OCI-M1 (cell line): Measurements from ENCODE around the gene EZH1.

ENCODE experiments used
- DNase-seq: peaks from one replicate; lab custom pipeline; 2025; lab: John Stamatoyannopoulos, UW

Gene EZH1

DNA sequence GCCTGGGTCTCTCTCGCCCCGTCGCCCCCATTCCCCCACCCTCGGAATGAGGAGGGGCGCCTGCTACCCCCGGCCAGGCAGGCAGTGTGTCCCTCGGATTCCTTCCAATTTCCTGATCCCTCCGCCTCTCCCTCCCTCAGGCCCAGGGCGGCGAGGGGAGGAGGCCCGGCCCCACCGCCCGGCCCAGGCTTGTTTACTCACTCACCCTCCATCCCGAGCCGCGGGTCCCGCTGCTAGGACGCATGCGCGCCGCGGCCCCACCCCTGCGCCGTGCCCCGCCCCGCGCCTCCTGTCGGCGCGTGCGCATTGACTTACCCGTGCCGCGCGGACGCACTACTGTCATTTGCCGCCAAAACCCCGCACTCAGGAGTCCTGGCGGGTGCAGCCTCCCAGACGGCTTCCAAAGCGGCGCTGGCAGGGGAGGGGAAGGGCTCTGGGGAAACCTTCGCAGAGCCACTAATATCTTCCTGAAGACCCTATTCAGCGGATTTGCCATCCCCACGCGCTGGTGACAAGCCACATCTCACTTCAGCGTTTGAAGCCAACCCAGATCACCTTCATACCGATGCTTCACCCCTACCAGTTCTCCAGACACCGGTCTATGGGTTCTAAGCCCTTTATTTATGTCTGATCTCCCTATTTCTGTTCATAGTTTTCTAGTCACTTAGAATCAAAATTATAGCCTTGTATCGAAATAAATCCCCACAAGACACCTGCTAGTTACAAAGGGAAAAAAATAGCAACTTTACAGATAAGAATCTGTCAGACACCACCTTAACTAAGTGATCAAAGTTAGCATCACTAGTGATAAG is at the start of gene EZH1:
TSS of gene EZH1 (minus strand) at position 235 of the 812 bp plus-strand sequence. CDS start 16,099 bp downstream, outside the sequence.
- peak; percentile 95 for DNase-seq

DNA sequence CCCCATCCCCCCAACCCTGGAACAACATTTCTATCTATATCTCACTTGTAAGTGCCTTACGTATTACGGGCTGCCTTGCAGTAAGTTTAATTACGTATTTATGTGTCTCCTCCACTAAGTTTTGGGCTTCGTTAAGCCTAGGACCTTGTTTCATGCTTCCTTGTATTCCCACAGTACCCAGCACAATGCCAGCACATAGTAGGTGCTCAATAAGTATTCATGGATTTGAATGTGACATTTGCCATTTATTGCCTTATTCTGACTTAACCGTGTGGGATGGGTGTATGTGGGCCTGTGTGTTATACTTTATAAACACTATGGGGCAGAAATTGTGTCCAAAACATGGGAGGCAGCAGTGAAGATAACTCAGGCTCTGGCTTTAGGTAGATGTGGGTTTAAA is 47.7 kb upstream of the EZH1 start:
- no peak for DNase-seq

DNA sequence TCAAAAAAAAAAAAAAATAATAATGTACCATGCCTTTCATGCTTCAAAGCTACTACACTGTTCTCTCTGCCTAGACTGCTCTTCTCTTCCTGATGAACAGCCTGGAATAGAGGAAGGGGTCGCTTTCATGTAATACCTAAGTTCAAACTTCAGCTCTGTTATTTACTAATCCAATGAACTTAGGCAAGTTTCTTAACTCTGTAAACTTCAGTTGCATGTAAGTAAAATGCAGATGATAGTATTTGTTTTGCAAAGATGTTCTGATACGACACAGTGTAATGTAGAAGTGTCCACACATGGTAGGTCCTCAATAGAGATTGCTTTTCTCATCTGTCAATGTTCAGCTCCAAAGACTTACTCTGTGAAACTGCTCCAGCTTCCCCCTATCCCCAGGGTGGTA is 47.1 kb upstream of the EZH1 start:
- DNase-seq: no peak

DNA sequence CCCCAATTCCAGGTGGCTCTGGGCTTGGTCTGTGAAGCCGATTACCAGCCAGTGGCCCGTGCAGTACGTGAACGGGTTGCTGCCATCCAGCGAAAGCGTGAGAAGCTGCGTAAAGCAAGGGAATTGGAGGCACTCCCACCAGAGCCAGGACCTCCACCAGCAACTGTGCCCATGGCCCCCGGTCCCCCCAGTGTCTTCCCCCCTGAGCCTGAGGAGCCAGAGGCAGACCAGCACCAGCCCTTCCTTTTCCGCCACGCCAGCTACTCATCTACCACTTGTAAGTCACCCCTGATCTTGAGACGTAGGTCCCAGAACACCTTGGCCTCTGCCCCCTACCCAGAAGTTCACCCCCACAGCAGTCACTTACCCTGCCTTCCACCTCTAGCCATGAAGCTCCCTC is 42.4 kb upstream of the EZH1 start:
- DNase-seq: no peak

DNA sequence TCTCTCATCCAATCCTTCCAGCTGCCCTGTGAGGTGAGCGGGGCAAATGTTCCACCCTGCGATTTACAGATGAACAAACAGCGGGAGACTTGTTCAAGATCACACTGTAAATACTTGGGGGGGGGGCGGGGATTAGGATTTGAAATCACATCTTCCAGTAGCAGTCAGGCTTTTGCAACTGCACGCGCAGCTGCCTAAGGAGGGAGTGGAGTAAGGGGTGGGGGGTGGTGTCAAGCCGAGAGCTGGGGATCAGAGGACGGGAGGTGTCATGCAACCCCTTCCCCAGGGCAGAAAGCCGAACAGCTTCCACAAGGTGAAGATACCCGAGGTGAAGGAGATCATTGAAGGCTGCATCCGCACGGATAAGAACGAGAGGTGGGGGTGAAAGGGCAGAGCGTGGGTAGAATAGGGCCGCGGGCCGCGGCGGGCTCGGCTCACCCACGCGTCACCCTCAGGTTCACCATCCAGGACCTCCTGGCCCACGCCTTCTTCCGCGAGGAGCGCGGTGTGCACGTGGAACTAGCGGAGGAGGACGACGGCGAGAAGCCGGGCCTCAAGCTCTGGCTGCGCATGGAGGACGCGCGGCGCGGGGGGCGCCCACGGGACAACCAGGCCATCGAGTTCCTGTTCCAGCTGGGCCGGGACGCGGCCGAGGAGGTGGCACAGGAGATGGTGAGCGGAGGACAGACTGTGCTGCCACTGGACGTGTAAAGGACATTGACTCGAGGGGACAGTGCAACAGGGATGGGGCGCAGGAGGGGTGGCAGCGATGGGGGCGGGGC is 40.2 kb upstream of the EZH1 start:
- no peak for DNase-seq

DNA sequence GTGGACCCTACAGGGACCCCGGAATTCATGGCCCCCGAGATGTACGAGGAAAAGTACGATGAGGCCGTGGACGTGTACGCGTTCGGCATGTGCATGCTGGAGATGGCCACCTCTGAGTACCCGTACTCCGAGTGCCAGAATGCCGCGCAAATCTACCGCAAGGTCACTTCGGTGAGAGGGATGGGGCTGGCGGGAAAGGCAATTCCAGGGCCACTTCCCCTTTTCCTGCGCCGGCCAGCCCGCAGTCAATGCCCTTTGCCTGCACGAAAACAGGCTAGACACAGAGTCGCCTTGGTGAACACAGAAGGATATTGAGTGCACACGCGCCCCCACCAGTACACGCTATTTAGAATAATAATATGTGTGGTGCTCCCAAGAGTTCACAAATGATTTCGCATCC is 39.6 kb upstream of the EZH1 start:
- no peak for DNase-seq

DNA sequence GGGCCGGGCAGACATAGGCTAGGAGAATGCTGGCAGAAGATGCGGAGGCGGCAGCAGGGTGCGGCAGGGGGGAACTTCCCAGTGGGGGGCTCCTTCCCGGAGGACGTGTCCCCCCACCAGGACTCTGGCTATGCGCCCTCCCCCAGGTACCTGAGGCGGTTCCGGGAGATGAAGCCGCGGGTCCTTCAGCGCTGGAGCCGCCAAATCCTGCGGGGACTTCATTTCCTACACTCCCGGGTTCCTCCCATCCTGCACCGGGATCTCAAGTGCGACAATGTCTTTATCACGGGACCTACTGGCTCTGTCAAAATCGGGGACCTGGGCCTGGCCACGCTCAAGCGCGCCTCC is 38.9 kb upstream of the EZH1 start:
- DNase-seq: no peak

DNA sequence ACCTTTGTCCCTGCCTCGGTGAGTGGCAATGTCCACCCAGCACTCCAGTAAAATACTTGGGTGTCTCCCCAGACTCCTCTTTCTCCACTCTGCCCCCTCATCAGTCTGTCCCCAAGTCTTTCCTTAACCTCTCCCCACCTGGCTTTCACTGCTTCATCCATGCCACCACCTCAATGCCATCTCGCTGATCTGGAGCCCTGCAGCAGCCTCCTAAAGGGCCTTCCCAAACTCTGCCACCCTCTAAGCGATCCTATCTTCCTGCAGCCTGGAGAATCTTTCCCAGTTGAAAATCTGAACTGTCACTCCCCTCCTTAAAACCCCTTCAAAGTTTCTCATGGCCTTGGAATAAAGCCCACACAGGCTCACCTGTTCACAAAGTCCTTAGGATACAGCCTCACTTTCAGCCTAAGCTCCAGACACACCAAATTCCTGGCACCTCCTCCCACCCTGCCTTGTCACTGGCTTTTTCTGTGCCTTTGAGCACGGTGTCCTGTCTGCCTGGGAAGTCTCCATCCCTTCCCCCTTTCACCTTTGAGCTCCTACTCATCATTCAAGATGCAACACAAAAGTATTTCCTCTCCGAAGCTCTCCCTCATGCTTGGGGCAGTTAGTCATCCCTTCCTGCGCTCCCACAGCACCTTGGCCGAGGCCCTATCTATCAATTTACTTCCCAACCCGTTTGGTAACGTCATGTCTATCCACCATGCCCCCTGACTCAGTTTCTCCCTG is 38.4 kb upstream of the EZH1 start:
- DNase-seq: no peak

DNA sequence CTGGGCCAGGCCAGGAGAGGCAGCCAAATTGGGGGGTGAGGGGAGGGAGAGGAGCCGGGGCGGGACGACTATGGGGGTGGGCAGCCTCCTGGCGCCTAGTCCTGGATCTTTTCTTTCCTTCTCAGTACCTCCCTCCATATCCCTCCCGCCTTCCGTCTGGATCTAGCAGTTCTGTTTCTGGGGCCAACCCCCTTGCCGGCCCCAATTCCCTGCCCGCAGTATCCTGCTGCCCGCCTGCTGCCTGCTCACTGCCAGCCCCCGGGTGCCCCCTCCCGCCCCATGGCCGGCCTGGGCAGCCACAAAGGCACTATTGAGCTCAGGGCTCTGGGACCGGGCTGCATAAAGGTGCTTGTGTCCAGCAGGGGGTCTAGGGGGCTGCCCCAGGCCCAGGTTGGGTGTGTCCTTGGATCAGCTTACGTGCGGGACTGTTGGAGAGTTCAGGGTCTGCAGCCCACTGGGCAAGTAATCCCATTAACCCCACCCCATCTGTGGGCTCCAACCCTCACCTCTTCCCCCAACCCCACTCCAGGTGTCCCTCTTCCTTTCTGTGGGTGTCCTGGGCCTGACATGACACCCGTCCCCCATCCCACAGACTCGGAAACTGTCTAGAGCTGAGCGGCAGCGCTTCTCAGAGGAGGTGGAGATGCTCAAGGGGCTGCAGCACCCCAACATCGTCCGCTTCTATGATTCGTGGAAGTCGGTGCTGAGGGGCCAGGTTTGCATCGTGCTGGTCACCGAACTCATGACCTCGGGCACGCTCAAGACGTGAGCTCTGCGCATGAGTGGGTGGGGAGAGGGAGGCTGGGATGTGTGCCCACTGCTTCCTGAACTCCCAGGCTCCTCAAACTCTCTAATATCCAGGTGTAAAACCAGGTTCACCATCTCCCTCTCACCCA is 37.6 kb upstream of the EZH1 start:
- DNase-seq: no peak

DNA sequence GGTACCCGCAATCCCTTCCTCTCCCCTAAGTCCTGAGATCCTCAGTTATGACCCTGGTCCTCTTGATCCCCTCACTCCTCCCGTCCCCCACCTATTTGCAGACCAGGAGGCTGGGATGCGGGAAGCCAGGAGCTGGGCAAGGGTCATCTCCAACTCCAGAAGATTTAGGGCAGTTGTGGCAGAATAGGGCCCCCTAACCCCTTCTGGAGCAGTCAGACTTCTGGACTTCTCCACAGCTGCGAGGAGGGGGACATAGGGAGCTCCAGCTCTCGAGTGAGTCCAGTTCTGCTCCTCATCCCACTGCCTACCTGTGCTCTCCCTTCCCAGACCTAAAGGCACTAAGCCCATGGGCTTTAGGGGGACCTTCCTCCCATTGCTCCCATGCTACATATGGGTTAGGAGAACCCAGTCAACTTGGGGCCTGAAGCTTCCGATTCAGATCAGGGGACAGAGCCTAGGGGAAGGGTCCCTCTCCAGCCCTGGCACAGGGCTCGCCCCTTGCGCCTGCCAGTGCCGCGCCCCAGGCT is 36.9 kb upstream of the EZH1 start:
- no peak for DNase-seq

DNA sequence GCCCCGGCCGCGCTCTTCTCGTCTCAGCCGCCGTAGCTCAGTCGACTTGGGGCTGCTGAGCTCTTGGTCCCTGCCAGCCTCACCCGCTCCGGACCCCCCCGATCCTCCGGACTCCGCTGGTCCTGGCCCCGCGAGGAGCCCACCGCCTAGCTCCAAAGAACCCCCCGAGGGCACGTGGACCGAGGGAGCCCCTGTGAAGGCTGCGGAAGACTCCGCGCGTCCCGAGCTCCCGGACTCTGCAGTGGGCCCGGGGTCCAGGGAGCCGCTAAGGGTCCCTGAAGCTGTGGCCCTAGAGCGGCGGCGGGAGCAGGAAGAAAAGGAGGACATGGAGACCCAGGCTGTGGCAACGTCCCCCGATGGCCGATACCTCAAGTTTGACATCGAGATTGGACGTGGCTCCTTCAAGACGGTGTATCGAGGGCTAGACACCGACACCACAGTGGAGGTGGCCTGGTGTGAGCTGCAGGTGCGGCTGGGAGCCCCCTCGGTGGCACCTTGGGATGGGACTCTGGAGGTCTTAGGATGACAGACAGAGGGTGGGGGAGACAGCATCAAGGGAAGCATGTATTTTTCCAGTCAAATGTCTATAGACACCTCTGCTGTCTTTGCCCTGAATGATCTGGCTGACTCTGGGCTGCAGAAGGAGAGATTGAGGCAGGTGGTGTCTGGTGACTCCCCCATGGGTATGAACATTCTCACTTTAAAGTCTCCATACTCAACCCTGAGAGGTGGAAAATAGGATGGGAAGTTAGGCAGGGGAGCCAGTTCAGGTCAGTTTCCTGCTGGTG is 36.2 kb upstream of the EZH1 start:
- DNase-seq: no peak

DNA sequence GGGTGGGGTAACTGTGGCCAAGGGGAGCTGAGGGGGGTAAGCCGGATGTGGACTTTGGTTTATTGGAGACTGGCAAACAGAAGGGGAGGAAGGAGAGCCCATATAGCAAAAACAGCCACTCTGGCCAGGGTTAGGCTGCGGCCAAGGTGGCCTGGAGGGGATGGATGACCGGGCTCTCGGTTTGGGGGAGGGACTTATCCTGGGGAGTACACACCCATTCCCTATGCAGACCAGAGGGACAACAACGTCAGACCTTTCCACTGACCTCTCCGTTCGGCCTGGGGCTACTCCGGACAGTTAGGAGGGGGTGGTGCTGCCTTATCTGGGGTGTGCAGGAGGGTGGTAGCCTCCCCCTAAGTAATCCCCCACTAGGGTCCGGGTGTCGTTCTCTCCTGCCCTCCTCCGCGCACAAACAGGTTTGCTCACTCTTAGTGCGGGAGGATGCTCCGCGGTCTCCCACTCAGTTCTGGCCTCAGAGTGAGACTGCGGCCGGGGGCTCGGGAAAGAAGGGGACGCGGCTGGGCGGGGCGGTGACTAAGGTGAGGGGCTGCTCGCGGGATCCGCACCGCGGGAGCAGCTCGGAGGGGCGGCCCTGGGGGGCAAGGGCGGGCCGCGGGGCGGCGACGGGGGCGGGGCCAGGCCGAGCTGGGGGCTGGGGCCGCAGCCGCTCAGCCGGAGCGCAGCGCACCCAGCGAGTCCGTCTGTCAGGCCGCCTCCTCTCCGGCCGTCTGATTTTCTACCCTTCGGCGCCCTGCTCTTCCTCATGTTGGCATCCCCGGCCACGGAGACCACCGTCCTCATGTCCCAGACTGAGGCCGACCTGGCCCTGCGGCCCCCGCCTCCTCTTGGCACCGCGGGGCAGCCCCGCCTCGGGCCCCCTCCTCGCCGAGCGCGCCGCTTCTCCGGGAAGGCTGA is 35.4 kb upstream of the EZH1 start, which contains the start of gene WNK4:
TSS of gene WNK4 (plus strand) at position 675 of the 915 bp plus-strand sequence. CDS start at position 764, 89 bp downstream.
- no peak for DNase-seq

DNA sequence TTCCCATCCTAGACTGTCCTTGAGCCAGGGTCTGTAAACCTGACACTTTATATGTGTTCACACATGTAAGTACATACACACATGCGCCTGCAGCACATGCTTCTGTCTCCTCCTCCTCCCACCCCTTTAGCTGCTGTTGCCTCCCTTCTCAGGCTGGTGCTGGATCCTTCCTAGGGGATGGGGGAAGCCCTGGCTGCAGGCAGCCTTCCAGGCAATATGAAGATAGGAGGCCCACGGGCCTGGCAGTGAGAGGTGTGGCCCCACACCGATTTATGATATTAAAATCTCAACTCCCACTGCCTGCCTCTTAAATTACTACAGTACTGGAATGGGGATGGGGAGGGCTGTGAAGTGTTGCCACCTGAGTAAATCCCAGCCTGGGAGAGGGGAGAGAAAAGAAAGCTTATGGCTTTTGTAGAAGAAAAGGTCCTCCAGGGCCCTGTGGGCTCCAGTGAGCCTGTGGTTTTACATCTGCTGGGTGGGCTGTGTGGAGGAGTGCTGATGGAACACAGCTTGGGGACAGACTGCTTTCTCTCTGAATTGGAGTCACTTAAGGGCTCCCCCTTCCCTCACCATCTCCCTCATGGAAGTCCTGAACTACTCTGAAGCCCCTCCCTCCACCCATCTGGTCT is 34.6 kb upstream of the EZH1 start:
- no peak for DNase-seq

DNA sequence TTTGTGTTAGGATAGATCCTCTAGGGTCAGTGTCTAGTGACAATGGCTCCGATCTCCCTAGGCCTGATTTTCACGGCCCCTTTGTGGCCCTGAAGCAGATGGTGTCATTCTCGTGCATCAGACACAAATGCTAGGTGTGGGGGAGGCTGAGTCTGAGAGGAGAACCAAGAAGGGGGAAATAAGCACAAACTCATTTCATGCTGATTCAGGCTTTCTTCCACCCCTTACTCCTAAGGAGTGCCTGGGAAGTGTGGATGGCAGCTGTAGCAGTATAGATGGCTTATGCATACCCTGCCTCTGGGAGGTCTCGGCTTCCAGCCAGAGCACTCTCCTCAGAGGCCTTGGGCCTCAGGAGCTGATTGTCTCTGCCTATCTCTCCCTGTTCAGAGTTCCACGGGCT is 33.7 kb upstream of the EZH1 start:
- DNase-seq: no peak

DNA sequence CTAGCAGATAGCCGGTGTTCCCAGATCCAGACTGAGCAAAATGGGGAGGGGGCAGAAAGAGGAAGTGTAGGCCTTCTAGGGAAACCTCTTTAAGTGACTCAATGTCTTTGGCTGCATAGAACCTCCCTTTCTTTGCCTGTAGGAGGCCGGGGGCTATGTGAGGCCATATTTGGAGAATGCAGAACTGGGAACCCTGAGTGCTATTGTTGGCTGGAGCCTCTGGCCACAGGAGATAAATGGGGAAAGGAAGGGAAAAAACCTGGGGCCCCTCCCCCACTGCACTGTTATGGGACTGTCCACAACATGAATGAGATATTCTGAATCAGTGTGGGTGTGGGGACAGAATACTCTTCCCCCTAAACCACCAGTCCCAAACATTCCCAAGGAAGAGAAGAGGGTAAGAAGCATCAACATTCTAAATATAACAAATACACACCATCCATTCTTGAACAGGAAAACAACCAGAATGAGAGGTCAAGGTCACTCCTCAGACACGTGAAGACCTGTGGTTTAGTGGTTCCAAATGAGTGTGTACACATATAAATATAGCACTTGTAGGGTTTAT is 30.8 kb upstream of the EZH1 start:
- peak; percentile 93 for DNase-seq

DNA sequence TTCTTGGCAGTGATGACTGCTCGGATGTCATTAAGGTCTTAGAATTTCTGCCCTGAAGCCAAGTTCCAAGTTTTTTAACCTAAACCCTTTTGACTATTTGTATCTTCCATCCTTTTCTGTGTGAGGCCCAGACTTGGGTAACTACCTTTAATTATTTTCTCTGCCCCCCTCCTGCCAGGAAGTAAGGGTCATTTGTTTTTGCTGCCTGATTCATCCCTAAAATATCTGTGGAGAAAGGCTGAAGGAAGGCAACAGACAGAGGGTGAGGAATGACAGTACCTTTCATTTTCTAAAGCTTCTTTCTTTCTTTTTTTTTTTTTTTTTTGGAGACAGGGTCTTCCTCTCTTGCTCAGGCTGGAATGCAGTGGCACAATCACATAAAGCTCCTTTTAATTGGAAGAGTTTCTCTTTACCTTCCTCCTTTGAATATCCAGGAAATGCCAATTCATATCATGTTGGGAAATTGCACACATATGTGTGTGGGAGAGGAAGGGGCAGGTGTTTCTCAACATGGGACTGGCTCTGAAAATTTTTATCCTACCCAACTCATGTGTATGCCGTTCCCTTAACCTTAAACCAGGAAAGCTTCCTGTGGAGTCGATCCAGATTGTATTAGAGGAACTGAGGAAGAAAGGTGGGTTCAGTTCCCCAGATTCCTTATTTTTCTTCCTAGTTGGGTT is 29.4 kb upstream of the EZH1 start:
- no peak for DNase-seq

DNA sequence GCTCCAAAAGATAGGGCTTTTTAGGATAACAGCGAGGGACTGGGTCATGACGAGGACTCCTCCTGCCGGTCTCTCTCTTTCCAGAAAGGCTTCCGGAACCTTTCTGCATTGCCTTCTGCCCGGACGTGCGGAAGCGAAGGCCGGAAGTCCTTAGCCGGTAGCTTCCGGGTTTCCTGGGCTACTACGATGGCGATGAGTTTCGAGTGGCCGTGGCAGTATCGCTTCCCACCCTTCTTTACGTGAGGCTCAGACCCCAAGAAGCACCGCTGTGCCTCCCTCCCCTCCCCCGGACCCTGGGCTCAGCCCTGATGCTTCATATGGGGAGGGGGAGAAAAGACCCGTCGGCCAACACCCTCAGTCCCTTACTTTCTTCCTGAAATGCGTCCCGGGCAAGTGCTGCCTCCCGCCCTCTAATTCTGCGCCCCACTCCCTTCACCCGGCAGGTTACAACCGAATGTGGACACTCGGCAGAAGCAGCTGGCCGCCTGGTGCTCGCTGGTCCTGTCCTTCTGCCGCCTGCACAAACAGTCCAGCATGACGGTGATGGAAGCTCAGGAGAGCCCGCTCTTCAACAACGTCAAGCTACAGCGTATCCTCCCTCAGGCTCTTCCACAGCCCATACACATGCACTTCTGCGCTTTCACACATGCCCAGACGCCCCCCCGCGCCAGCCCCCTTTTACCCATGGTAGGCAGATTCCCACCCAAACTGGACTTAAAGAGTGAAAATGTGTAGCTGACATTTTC is 28.6 kb upstream of the EZH1 start, which contains the start of gene VPS25:
TSS of gene VPS25 (plus strand) at position 160 of the 746 bp plus-strand sequence. CDS start at position 187, 27 bp downstream.
- DNase-seq: peak; percentile 90
